PFSK-1 (cell line): ENCODE measurements around the gene SCAP.

Experiments used
- FOXP2 ChIP-seq: optimal IDR thresholded peaks from 2 replicates; pipeline ENCODE3; 2011; ENCODE audit warnings: borderline replicate concordance, control low read depth, inconsistent platforms; ENCODE audit not compliant: insufficient read depth; ENCODE audit errors: extremely low read length, extremely low read depth
- POLR2AphosphoS5 ChIP-seq: IDR thresholded peaks from 2 replicates; pipeline ENCODE4 v1.6.1; 2012; ENCODE audit warnings: low read depth, mild to moderate bottlenecking, control low read depth, low read length, moderate library complexity
- REST ChIP-seq, 2 experiments: IDR thresholded peaks; 2 replicates each; pipeline versions ENCODE4 v1.6.1 to v1.8.0; 2011 to 2012; ENCODE audit warnings: low read depth in 2 of 2, low read length in 2 of 2, control low read depth in 1 of 2, inconsistent platforms in 1 of 2, mild to moderate bottlenecking in 1 of 2, moderate library complexity in 1 of 2; ENCODE audit not compliant: insufficient read depth in 1 of 2
- SIN3A ChIP-seq: IDR thresholded peaks from 2 replicates; pipeline ENCODE4 v1.6.1; 2012; ENCODE audit warnings: mild to moderate bottlenecking, low read length, moderate library complexity, borderline replicate concordance; ENCODE audit not compliant: insufficient read depth
- TAF1 ChIP-seq: IDR thresholded peaks from 2 replicates; pipeline ENCODE4 v1.6.1; 2012; ENCODE audit warnings: low read length, control low read depth, borderline replicate concordance; ENCODE audit not compliant: insufficient read depth

SCAP gene

GRCh38 chr3:47504113-47504512 lies 28.4 kb upstream of the SCAP start:
- no peak for TF ChIP-seq TAF1
- no peak for TF ChIP-seq FOXP2
- no peak for TF ChIP-seq SIN3A
- no peak for TF ChIP-seq POLR2AphosphoS5
- TF ChIP-seq REST (IDR thresholded peaks at IDR 0.05; ENCODE audit: insufficient read depth in 1 of 2, low read depth in 2 of 2, low read length in 2 of 2) = no peak

GRCh38 chr3:47503033-47503432 lies 27.3 kb upstream of the SCAP start:
- no peak for TF ChIP-seq REST (IDR thresholded peaks at IDR 0.05; ENCODE audit: insufficient read depth in 1 of 2, low read depth in 2 of 2, low read length in 2 of 2)
- no peak for TF ChIP-seq SIN3A
- no peak for TF ChIP-seq TAF1
- TF ChIP-seq FOXP2 = no peak

GRCh38 chr3:47496892-47497291 lies 21.2 kb upstream of the SCAP start:
- TF ChIP-seq FOXP2 (no peak), SIN3A (no peak), POLR2AphosphoS5 (no peak), REST (IDR thresholded peaks at IDR 0.05; ENCODE audit: insufficient read depth in 1 of 2, low read depth in 2 of 2, low read length in 2 of 2) (no peak)

GRCh38 chr3:47495886-47496285 lies 20.1 kb upstream of the SCAP start:
- TF ChIP-seq REST (IDR thresholded peaks at IDR 0.05; ENCODE audit: insufficient read depth in 1 of 2, low read depth in 2 of 2, low read length in 2 of 2) (no peak), SIN3A (no peak), FOXP2 (no peak), POLR2AphosphoS5 (no peak), TAF1 (no peak)

- no peak for TF ChIP-seq REST (IDR thresholded peaks at IDR 0.05; ENCODE audit: insufficient read depth in 1 of 2, low read depth in 2 of 2, low read length in 2 of 2)
- TF ChIP-seq POLR2AphosphoS5 = no peak
- TF ChIP-seq FOXP2 = no peak
- TF ChIP-seq SIN3A = no peak
- no peak for TF ChIP-seq TAF1
These were observed 19.4 kb upstream of the SCAP start for GRCh38 chr3:47495111-47495510.
